HG02840 (cell line): Measurements from ENCODE around the gene SNX25.
"Not testable (repeated sequence)": the region's sequence is repeated elsewhere in the genome, so short reads cannot be mapped to it uniquely, and the experiment has no call there.

Experiments used
- ATAC-seq: cut with Tn5 transposase; IDR thresholded peaks from one replicate; pipeline ENCODE4 v1.9.1; 2021; ENCODE audit warnings: mild to moderate bottlenecking, moderate library complexity, moderate number of reproducible peaks; ENCODE audit not compliant: unreplicated experiment, low FRiP score

Gene SNX25

DNA sequence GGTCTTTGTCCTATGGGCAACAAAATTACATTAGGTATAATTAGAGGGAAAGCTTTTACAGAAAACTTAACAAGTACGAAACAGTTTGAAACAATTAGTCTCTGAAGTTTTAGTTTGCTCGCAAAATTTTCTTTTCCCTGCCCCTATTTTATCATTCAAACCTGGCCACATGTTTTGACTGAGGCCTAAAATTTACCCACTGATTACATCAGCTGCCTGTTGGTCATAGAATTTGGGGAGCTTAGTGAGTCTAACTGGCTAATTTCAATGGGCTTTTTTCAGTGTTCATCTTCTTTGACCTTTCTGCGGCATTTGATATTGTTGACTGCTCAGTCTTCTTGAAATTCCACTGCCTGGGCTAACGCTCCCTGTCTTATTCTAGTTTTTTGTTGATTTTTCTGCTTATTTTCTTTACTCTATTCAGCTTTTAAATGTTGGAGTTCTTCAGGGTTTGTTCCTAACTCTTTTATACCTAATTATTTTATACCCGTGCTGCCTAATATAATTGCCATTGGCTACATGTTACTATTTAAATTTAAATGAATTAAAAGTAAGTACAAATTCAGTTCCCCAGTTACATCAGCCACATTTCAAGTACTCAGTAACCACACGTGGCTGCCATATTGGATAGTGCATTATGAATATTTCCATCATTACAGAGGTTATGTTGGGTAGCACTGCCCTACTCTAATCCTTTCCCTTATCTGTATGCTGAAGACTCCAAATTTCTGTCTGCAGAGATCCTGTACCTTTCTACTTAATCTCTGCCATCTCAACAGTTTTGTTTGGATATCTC, 87.5 kb downstream of the SNX25 start:
- no peak for ATAC-seq

DNA sequence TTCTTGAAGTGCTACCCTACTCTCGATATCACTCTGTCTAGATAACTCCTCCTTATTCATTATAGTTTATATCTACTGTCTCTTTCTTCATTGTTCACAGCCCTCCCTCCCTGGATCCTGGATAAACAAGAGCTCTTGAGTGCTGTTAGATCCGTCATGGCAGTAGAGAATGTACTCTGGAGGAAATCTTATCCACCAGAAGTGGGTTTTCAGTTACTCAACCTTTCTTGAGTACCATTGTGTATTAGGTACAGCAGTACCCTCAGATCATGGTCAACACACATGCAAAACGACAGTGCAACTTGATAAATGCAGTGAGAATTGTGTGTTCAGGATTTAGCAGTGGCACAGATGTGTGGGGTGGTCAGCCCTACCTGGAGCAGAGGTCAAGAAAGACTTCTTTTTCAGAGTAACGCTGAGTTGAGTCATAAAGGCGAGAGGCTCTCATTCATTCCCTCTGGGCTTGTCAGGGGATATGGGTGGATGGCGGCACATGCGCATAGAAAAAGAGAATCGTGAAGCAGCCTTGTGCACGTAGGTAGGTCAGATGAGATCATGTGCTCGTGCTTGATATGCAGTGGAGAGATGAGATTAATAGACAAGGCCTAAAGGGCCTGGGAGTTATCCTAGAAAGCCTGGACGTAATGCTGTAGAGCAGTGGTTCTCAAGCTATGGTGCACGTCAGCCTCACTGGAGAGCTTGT, 89.5 kb downstream of the SNX25 start:
- ATAC-seq: no peak

DNA sequence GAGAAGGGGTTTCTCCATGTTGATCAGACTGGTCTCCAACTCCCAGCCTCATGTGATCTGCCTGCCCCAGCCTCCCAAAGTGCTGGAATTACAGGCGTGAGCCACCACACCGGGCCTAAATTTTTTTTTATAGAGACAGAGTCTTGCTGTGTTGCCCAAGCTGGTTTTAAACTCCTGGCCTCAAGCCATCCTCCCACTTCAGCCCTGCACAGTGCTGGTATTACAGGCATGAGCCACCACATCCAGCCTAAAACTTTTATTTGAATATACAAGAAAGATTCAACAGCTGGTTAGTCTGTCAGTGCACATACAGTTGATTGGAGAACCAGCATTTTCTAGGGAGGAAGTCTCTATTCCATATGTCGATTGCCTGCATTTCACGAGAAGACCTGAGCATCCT, 95.1 kb downstream of the SNX25 start:
- no peak for ATAC-seq

DNA sequence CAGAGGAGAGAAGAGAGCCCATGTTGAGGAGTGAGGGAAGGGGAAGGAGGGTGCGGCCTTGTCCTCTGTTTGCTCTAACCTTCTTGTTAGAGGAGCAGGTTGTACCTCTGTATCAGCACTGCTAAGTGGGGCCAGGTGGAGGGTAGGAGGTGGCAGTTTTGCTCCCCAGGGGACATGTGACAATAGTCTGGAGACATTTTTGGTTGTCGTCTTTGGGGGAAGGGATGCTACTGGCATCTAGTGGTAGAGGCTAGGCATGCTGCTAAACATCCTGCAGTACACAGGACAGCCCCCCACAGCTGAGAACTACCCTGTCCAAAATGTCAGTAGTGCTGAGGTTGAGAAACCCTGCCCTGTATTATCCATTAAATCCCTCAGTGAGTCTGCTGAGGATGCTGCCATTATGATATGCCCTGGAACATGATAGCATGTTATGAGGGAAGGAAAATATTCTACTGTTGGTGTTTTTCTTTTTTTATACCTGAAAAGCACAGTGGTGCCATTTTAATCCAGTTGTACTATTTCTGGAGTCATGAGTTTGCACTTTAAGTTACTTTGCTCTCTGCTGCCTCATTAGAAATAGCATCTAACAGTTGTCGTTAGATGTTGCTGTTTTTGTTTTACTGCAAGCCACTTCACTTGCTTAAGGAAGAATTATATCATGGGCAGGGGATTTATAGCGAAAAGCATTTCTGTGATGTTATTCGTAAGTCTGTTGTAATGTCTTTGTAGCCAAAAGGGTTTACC, 95.7 kb downstream of the SNX25 start:
- no peak for ATAC-seq

DNA sequence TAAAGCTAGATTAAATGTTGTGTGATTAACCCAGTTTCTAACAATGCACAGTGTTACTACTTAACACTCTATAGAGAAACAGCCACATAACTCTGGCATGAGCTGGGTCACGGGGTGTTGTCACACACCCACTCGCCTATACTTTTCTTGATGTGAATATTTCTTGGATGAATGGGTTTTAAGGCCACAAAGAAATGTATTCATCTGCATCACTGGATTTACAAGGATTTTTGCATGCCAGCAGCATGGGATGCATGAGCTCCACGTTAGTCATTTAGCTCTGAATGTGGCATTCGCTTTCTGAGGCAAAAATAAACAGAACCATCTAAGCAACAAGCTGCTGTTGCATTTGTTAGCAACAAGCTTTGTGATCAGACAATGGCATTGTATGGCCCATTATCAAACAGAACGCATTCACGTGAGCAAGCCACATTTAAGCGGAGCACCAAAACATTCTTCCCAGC, 96.6 kb downstream of the SNX25 start:
- no peak for ATAC-seq

DNA sequence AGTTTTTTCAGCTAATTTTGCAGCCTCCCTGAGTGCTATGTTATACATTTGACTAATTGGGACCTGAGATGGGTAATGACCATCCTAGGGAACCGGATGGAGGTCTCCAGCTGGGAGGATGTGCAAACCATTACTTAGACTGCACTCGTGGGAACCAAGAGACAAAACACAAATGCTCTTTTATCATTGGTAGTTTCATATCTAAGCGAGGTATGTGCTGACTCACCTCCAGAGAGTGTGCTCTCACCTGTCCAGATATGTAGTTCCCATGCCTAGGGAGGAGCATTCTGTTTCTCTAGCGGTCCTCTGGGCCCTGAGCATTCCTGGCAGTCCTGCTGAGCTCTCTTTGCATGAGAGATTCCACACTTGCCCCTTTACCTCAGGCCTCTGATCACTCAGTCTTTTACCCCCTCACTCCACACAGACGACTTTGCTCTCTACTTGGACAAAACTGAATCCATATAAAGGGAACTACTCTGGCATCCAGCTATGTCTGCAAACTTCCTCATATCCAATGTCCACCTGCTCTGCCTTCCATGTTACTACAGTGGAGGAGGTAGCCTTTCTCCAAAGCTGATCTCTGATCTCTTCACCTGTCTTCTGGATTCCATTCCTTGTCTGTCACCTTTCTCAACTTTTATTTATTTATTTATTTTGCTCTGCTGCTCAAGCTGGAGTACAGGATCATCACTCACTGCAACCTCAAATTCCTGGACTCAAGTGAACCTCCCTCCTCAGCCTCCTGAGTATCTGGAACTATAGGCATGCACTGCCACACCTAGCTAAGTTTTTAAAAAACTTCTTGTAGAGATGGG, 97.9 kb downstream of the SNX25 start:
- peak; percentile 56 for ATAC-seq

DNA sequence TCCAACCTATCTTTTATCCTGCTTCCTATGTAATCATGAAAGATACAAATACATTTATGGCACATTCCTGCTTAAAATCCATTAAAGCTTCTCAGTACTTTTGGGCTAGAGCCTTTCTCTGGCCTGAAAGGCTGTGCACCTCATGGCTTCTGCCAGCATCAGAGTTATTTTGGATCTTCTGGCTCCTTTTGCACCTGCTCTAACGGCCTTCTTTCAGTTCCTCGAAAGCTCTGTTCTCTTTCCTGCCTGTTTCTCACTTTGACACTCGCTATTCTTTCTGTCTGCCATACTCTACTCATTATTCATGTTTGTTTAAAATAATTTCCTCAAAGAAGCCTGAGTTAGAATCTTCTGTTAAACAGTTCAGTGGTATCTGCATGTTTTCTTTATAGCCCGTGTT, 100.4 kb downstream of the SNX25 start:
- peak; percentile 48 for ATAC-seq

DNA sequence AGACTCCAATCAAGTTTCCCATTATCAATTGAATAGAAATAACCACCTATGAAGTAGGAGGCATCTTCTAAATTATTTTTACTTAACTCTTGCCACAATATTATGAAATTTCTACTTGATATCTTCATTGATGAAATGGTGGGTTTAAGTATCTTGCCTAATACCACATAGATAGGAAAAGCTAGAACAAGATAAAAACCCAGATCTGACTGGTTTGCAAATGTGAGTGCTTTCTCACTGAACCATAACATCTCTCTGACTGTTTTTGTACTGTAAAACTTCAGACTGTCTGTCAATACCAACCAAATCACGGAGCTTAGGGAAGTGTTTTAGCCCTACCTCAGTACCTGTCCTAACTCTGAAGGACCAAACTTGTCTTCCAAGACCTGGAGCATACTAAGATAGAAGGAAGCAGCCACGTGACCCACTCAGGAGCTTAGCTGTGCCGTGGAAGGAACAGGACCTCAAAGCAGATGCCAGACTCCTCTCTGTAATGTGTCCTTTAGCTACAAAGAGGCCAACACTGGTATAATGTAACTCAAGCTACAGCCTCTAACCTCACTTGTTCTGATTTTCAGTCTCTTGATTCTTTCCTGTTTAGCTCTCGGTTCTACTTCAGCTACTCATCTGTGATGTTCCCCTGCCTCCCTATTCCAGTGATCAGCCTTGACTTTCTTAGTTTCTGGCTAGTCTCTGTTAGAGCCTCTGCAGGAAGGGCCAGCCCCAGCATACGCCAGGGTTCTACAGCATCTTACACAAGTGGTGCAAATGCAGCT, 101.9 kb downstream of the SNX25 start:
- ATAC-seq: no peak

DNA sequence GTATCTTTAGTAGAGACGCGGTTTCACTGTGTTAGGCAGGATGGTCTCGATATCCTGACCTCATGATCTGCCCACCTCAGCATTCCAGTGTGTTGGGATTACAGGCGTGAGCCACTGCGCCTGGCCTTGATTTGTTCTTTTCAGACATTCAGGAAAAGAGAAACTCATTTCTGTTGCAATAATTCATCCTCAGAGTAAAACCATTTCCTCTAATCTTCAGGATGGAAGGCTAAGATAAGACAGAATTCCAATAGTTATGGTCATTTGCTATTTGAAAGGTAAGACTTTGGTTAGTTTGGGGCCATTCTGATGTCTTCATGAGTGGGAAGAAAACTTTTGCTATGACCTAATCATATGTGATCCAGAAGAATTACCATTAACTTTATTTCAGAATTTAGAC, 103.3 kb downstream of the SNX25 start:
- ATAC-seq: no peak

DNA sequence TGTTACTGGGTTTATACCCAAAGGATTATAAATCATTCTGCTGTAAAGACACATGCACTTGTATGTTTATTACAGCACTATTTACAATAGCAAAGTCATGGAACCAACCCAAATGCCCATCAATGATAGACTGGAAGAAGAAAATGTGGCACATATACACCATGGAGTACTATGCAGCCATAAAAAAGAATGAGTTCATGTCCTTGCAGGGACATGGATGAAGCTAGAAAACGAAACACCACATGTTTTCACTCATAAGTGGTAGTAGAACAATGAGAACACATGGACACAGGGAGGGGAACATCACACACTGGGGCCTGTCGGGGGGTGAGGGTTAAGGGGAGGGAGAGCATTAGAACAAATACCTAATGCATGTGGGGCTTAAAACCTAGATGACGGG, 108.1 kb downstream of the SNX25 start:
- ATAC-seq: not testable (repeated sequence)

DNA sequence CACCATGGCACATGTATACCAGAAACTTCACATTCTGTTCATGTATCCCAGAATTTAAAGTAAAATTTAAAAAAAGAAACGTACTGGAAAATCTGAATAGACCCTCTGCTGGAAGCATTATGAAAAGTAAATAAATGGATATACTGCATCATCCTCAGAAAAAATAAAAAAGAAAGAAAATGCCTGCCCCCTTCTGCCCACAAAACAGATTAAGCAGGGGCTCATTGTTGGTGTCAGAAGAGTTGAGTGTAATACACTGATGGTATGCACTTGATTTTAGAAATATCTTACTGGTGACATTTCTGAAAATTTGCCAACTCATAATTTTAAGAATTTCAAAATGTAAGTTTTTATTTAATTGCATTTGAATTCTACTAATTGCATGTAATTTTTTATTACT, 108.5 kb downstream of the SNX25 start:
- no peak for ATAC-seq

DNA sequence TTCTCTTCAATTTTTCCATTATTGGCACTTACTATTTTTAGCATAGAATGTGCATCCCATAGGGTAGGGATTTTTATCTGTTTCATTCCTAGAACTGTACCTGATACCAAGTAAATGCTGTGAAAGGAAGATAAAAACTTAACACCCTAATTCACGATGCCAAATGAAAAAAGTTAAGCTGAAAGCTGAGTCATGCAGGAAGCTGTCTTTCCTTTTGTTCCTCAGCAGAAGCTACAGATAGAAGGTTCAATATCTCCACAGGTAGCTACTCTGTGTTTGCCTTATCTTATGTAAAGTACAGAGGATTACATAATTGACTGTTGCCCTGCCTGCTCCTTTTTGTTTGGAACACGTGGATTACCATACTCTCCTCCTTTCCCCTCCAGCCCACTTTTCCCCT, 109.3 kb downstream of the SNX25 start:
- ATAC-seq: no peak

DNA sequence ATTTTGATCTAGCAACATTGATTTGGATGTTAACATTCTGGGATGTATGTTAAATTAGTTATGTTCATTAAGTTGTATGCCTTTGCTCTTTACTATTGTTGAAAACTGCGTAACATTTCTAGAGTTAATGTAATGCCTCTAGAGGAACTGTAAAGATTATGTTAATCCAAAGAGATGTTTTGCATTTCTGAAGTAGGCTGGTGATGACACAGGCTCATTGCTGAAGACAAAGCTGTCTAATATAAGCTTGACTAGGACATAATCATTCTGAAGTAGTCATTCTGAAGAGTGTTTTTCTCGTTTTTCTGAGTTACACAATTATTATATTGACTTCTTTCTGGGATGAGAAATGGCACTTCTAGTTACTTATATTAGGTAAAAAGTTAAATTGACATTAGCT, 113.4 kb downstream of the SNX25 start:
- no peak for ATAC-seq

DNA sequence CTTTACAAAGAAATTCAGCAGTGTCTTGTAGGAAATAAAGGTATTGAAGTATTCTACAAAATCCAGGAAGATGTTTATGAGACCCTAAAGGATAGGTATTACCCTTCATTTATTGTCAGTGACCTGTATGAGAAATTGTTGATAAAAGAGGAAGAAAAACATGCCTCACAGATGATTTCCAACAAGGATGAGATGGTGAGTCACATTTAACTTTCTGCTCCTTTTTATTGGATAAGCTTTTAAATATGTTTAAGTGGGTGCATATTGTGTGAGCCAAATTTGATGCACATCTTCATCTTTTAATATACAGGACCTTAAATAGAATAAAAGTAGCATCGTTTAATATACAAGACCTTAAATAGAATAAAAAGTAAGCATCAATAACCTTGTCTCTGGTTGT, 114.2 kb downstream of the SNX25 start:
- ATAC-seq: no peak

DNA sequence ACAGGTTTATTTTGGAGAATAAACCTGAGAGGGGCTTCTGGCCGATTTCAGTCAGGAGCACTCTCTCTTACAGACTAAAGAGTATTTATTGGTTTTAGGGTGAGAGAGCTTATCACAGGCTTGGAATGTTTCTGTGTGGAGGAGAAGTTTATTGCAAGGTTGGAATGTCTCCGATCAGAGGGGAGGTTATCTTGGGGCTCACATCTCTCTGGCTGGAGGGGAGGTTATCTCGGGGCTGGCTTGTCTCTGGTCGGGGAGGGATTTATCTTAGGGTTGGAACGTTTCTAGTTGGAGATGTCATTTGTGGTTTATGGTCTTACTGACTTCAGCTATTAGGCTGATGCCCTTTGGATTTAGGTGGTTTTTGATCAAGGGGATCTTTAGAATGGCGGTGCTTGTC, 115.0 kb downstream of the SNX25 start:
- not testable (repeated sequence) for ATAC-seq

DNA sequence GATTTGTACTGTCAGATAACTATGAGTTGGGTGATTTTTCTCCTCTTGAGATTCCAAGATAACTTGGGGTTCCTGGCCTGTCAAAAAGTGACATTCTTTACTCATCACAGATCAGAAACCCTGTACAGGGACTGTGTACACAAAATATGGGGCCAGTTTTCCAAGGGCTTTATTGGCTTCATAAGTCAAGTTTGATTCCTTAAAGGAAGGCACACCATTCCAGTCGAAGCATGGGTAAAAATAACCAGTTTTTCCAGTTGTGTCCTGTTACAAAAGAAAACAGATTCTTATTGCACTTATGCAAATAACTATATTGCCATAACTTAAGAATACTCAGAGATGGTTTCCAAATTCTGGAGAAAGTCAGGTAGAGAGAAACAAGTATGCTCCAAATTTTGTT, 116.3 kb downstream of the SNX25 start:
- not testable (repeated sequence) for ATAC-seq

DNA sequence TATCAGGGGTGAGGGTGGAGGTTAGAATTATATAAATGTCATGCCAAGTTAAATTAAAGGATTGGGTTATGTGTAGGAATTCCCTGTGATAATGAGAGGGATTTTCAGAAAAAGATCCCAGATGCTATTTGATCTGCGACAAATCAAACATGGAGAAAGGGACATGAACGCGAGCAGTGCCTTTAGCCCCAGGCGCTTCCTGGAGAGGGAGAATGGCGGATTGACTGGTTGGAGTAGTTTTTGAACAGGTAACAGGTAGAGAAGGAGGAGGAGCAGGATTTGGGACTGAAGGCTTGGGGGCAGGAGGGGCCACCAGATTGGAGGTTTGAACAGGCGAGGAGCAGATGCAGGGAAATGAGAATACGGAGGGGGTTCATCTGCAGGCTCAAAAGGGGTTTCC, 119.2 kb downstream of the SNX25 start:
- ATAC-seq: no peak

DNA sequence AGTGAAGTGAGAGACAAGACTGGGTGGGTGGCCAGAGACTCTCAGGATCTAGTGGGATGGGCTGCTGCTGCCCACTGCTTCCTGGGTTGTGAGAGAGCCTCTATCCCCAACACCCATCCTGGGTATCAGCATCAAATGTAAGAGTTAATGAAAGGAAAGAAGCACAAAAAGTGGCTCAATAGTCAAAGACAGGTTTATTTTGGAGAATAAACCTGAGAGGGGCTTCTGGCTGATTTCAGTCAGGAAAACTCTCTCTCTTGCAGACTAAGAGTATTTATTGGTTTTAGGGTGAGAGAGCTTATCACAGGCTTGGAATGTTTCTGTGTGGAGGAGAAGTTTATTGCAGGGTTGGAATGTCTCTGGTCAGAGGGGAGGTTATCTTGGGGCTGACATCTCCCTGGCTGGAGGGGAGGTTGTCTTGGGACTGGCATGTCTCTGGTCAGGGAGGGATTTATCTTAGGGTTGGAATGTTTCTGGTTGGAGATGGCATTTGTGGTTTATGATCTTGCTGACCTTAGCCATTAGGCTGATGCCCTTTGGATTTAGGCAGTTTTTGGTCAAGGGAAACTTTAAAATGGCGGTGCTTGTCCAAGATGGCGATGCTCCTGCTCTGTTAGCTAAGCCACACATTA, 120.6 kb downstream of the SNX25 start:
- not testable (repeated sequence) for ATAC-seq
